HG02763 (cell line): Measurements from ENCODE around the gene LAPTM4A.
A peak's percentile ranks its signal among the peaks of the same experiment; 100 is the strongest.

Source experiments
- ATAC-seq: cut with Tn5 transposase; IDR thresholded peaks from one replicate; pipeline ENCODE4 v1.9.1; 2021; ENCODE audit warnings: mild to moderate bottlenecking, moderate library complexity; ENCODE audit not compliant: unreplicated experiment

The LAPTM4A gene

DNA sequence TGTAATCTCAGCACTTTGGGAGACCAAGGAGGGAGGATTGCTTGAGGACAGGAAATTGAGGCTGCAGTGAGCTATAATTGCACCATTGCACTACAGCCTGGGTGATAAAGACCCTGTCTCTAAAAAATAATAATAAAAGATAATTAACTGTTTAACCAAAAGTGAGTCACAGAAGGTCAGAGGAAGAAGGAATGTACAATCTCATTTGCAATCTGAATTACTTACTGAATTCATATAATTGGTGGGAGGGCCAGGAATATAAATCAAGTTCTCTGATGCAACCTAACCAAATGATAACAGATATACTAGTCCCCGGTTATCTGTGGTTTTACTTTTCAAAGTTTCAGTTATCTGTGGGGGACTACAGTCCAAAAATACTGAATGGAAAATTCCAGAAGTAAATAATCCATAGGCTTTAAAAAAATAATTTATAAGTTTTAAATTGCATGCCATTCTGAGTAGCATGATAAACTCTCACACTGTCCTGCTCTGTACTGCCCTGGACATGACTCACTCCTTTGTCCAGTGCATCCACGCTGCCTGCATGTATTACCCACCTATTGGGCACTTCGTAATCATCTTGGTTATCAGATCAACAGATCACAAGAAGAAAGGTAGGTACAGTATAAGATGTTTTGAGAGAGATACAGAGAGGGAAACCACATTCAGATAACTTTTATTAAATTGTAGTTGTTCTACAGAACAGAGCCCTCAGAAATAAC is 26.2 kb downstream of the LAPTM4A start:
- ATAC-seq, result no peak

DNA sequence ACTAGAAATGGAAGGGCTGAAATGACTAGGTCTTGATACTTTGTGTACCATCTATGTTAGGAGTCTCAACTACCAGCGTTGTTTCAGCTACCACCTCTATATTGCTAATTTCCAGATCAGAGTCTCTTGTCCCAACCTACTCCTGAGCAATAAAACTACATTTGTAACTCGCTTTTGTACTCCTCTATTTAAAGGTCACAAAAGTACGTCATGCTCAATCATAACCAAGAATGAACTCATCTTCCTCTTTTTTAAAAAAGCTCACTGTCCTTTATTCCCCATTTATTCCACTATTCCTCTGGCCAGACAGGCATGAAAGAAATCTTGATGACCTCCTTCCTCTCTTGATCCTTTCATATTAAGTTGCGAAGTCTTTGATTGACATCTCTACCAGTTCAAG is 27.7 kb downstream of the LAPTM4A start:
- ATAC-seq, result no peak

DNA sequence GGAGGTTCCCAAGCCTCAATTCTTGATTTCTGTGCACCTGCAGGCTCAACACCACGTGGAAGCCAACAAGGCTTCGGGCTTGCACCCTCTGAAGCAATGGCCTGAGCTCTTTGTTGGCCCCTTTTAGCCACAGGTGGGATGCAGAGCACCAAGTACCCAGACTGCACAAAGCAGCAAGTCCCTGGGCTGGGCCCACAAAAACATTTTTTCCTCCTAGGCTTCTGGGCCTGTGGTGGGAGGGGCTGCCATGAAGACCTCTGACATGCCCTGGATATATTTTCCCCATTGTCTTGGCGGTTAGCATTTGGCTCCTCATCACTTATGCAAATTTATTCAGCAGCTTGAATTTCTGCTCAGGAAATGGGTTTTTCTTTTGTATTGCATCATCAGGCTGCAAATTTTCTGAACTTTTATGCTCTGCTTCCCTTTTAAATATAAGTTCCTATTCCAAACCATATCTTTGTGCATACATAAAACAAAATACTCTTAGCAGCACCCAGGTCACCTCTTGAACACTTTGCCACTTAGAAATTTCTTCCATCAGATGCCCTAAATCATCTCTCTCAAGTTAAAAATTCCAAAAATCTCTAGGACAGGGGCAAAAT is 29.9 kb downstream of the LAPTM4A start:
- no peak for ATAC-seq

DNA sequence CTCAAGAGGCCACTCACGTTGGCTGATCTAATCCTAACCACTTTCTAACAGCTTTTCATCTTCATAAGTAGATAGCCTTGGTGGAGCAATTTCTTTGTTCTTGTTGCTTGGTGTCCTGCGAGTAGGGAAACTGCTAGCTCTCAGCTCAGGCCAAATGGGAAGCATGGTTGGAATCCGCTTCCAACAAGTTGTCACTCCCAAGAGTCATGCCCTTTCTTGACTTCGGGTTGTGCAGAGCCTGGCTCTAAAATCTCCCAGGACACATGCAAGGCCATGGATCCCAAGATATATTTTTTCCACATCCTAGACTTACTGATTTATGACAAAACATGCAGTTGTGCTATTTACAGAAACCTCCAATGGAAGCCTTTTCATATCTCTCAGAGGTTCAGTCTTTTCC is 31.7 kb downstream of the LAPTM4A start:
- ATAC-seq, result no peak

DNA sequence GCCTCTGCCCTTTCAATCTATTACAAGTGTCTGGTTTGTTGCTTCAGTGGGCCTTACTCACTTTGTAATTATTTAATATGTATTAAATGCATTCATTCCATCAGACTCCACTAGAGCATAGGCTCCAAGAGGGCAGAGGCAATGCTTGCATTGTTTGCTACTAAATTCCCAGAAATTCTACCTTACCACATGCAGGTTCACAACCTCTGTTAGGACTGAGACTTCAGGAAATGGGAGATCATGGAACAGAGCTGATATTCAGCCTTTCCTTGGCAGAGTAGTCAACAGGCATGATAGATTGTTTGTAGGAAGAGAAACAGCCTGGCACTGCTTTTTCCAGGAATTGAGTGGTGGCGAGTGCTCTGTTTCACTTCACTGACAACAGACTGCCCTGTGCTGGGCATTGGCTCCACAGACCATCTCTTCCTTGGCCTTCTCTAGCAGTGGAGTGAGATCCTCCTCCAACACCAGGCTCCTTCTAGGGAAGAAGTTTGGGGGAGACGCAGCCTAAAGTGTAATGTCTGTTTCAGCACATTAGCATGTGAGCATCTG is 32.8 kb downstream of the LAPTM4A start:
- ATAC-seq, result no peak

DNA sequence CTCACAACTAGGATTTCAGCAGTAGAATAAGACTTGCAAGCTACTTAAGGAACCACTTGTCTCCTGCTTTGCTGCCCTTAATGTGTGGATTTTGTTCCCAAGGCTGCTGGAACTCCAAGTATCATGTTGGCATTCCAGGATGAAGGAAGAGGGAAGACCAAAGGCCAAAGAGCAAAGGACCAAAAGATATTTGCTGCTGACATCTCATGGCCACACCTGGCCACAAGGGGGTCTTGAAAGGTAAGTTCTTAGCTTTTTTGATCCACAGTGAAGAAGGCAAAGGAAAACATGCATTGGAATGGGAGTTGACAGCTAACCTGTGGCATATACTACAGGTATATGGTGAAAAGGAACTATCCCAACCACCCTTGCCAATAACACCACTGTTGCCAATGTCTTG is 35.1 kb downstream of the LAPTM4A start:
- no peak for ATAC-seq

DNA sequence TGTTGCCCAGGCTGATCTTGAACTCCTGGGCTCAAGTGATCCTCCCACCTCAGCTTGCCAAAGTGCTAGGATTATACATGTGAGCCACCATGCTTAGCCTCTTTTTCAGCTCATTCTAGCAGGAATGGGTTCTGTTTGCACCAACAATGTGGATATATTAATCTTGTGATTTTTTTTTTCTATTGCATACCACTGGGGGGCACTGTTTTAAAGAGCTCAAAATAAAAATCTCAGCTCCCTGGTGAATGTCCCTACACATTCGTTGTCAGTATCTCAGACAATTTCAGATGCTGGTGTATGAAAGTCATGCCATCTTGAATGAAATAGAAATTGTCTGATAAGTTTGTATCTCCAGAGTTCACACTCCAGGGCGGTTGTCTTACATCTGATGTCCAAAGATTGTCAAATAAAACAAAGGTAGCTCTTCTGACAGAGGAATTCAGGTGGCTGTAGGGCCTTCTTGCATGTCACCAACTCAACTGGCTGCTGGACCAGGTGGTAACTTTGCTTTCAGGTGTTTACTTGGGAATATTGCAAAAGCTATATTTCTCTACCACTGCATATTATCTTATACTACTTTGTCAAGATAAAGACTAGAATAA is 35.8 kb downstream of the LAPTM4A start:
- ATAC-seq, result no peak

DNA sequence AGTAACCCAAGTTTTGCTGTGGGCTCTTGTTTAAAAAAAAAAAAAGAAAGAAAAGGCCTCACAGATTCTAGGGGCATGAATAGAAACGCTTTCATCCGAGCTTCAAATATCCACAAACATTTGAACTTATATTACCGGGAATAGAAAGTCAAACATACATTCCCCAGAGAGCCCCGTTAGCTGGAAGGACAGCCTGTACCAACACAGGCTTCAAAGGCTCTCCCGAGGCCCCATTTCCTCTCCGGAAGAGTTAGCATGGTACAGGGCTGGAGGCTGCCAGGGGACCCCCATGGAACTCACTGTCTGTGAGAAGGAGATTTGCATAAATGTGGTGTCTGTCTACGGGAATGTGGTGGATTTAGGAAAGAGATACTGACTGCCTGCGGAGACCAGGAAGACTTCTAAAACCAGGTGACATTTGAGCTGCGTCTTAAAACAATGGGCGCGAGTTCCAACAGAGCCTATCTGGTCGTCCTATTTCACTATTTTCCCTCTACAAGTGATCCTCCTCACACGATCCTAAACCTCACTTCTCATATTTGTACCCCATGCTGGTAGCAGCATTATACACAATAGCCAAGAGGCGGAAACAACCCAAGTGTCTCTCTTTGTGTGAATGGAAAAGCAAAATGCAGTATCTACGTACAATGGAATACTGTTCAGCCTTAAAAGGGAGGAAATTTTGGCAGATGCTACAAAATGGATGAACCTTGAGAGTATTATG is 38.1 kb downstream of the LAPTM4A start:
- no peak for ATAC-seq

DNA sequence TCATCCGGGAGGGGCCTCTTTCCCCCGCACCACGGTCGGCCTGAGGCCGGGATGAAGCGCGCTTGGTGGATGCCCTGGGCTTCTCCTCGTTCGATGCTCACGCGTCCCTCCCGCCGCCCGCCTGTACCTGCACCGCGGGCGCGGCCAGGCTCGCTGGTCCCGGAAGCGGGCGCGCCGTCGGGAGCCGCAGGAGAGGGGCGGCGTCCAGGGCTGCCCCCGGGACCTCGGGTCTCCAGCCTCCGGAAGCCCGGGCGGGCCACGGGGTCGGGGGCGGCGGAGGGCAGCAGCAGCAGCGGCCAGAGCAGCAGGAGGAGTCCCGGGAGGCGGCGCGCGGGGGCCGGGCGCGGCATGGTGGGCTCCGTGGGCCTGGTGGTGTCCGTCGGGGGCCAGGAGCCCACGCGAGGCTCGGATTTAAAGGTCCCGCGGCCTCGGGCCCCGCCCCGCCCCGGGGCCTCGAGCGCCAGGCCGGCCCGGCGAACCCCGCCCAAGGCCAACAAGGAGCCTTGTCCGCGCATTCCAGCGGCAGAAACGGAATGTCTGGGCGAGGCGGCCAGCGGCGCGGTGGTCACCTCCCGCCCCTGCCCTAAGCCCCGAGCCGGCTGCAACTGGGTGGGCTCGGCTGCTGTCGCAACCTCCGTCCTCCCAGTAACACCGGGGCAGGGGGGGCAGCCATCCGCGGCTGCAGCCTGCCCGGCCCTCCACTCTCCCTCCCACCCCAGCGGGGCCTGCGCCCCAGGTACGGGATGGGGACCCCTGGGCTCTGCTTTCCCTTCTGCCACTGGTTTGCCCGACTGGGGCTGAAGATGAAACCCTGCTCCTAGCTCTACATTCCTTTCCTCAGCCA is 38.9 kb downstream of the LAPTM4A start, which contains the start of gene MATN3:
TSS of gene MATN3 (minus strand) at position 387 of the 844 bp plus-strand sequence. CDS start at position 350, 37 bp downstream.
- no peak for ATAC-seq

DNA sequence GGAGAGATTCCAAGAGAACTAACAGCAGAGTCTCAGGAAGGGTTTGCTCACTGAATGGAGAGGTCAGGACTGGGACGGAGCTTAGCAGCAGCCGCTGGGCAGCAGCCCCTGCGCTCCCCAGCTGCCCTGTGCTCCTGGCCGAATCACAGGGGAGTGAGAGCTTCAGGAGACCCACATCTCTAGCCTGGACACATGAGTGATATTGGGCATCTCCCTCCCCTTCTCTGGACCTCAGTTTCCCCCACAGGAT is 39.5 kb downstream of the LAPTM4A start:
- no peak for ATAC-seq

DNA sequence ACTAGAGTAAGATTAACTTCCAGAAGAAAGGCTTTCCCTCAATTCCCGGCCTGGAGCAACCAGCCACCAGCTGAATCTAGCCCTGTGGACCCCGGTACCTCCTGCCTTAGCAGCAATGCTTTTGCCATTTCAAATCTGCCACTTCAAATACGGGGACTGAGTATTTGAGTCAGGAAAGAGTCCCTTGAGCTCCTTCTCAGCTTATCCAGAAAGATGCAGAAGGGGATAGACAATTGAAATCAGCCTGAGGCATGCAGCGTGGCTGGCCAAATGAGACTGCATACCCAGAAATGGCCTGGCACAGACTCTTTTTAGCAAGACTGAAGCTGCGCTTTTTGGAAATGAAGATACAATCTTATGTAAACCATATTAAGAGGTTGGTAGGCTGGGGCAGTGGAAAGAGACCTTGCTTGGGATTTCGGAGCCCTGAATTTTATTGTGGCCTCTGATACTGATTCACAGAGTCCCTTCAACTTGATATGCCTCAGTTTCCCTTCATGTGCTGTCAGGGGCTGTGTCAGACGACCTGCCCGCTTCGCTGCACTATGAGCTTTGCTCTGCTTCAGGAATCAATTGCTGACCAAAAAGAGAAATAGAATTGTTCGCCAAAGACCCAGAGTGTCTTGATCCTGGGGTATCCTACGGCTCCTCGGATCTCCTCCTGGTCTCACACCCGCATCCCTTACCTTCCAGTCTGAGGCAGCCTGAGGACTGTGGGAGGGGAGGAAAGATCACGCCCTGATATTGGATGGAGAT is 40.0 kb downstream of the LAPTM4A start:
- no peak for ATAC-seq

DNA sequence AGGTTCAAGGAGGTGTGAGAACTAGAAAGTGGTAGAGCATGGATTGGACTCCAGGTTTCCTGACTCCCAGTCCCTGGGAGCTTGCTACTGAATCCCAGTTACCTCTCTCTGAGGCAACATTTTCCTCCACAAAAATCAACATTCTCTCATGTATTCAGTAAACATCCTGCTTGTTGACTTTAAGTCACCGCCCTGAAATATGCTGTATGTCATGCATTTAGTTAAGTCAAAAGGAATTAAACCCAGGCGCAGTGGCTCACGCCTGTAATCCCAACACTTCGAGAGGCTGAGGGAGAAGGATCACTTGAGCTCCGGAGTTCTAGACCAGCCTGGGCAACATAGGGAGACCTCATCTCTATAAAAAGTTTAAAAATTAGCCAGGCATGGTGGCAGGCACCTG is 42.7 kb downstream of the LAPTM4A start:
- no peak for ATAC-seq

DNA sequence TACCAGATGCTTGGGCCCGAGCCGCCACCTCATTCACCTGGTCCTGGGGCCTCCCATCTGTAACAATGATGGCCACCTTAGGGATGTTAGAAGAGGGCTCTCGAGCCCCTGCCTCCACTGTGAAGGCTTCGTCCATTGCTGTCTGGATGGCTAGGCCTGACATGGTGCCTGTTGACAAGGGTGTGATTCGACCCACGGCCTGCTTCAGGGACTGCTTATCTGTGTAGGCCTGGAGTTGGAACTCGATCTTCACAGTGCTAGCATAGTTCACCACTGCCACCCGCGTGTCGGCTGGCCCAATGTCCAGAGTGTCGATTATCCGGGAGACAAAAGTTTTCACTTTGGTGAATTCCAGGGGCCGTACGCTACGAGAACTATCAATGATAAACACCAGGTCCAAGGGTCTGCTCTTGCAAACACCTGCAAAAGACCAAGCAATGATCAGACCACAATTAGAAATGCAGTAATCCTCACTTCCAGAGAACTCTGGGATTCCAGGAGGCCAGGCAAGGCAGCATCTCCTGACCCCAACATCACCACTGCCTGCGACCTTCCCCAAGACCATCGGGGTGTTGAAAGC is 45.4 kb downstream of the LAPTM4A start:
- no peak for ATAC-seq

DNA sequence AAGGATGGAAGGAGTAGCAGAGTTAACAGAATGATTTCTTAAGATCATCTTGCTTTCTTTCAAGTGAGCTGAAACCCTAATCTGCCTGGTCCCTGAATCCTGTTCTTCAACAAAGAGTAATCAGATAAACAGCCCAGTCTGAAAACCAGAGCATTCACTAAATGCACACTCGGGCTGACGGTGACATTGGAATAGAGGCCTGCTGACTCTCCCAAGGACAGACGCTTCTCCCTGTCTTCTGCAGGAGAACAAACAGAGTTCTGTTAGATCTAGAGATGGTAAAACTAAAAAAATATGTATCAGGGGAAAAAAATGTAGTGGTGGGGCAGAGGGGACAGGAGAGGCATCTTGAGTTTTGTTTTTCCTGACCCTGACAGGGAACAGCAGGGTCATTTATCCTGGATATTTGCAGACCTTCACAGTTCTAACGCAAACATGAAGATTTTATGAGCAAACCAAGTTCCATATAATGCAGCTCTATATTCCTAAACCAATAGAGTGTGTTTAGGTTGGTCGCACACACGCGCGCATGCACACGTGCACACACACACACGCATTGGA is 46.3 kb downstream of the LAPTM4A start:
- no peak for ATAC-seq

DNA sequence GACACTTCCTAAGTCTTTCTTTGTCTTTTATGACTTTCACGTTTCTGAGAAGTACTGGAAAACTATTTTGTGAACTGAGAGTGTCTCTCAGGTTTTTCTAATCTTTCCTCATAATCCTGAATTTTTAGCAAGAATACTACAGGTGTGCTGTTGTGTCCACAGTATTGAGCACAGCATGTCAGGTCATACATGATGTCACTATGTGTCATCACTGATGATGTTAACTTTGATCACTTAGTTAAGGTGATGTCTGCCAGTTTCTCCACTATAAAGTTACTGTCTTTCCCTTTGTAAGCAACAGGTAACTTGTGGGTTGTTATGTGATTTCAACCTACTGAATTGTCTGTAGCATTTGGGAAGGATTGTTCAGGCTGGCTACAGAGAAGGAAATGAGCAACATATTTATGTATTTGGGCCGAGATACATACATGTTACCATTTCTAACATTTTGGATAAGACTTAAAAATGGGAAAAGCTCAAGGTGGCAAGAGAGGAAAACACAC is 50.0 kb downstream of the LAPTM4A start:
- ATAC-seq, result no peak

DNA sequence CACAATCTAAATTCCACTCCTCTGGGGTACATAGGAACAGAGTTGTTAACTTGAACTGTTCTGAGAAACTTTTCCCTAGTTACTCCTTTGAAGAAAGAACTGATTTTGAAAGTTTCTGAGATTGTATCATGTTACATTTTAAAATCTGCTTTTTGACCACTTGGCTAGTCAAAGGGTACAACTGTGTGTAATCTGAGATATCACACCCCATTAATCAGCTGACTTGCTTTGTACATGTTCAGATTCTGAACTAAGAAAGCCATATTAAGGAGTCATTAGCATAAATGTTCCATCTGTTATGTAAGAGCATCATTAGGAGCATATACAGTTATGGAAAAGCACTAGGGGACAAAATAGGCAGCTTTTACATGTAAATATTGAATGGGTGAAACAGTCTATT is 57.7 kb downstream of the LAPTM4A start:
- ATAC-seq, result no peak

DNA sequence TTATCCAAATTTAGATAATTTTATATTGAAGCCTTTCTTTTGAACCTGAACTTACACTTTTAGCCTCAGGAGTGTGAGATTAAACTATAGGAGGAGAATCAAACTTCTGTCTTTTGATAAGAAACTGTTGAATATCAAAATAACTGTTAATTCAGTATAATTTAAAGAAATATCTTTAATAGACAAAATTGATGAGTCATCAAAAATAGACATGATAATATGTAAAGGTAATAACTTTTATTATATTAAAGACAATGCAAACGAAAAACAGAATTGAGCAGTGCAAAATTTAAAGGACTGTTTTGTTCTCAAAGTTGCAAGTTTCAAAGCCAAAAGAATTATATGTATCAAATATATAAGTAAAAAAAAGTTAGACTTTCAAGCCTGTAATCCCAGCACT is 59.5 kb downstream of the LAPTM4A start:
- ATAC-seq, result no peak

DNA sequence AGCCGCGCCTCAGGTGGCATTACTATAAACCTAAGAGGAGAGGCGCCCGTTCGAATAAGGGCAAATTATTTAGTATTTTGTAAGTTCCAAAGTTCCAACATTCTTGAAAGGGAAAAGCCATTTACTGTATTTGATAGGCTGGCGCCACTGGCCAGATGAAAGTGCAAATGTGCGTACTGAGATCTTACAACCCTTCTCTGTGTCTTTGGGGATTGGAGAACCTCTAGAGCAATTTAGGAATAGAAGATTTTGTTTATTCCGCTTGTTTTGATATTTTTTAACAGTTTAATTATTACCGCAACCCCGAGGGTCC is 61.1 kb downstream of the LAPTM4A start:
- no peak for ATAC-seq

DNA sequence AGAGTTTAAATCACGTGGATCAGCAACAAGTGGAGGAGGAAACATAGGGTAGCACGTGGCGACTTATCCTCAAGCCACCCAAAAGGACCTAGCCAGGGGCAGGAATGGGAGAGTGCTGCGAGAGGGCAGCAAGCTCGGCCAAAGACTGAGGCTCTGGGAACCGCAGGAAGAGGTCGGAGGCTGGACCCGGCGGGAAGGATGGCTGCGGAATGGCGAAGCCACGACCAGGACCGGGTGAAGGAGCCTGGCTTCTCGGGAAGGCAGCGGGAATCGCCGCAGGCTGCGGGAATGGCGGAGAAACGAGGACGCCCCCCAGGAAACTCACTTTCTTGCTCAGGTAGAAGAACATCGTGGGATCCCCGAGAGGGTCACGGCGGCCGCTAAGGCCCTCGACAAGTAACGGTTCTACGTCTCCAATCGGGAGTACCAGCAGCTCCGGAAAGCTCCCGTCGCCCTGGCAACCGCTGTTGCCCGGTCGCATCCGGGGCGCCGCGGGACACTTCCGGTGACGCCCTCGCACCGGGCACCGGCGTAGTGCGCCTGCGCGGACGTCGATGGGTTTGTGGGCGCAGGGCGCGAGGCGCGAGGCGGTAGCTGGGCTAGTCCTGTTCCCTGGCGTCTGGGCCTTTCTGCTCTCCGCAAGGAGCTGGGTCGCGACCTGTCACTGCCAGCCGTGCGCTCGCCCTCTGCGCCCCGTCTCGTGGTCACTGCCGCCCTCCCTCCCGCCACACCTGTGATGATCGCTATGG is 61.6 kb downstream of the LAPTM4A start, which contains the start of gene WDR35:
TSS of gene WDR35 (minus strand) at position 439 of the 749 bp plus-strand sequence. CDS start at position 349, 90 bp downstream.
- ATAC-seq, result peak; percentile 93
